OCI-M2 (cell line): Measurements from ENCODE around the gene EMID1.
"Not testable (repeated sequence)": the region's sequence is repeated elsewhere in the genome, so short reads cannot be mapped to it uniquely, and the experiment has no call there.

ENCODE experiments used
- DNase-seq: peaks from one replicate; lab custom pipeline; 2025; ENCODE audit not compliant: unreplicated experiment; lab: John Stamatoyannopoulos, UW

Gene EMID1

DNA sequence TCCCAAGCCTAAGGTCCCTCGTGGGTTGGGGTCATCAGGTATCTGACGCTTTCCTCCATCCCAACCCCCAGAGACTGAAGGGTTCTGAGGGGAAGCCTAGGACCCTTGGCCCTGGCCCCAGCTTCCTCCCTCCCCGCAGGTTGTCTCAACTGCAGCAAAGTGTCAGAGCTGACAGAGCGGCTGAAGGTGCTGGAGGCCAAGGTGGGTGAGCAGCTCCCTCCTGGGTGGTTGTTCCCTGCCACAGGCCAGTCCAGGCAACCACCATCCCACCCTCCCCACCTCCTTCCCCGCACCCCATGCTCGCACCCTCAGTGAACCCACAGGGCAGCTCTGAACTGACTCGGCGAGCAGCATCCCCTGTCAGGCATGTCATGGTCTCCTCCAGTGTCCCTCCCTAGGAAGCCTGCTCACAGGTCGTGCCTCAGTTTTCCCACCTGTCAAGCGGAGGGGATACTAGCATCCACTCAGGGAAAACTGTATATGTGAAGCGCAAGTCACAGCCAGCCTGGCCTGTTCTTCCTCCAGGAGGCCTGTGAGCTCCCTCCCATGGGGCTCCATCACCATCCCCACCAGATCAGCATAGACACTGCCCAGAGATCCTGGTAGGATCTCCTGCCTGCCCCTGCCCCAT, 20.8 kb downstream of the EMID1 start:
- no peak for DNase-seq

DNA sequence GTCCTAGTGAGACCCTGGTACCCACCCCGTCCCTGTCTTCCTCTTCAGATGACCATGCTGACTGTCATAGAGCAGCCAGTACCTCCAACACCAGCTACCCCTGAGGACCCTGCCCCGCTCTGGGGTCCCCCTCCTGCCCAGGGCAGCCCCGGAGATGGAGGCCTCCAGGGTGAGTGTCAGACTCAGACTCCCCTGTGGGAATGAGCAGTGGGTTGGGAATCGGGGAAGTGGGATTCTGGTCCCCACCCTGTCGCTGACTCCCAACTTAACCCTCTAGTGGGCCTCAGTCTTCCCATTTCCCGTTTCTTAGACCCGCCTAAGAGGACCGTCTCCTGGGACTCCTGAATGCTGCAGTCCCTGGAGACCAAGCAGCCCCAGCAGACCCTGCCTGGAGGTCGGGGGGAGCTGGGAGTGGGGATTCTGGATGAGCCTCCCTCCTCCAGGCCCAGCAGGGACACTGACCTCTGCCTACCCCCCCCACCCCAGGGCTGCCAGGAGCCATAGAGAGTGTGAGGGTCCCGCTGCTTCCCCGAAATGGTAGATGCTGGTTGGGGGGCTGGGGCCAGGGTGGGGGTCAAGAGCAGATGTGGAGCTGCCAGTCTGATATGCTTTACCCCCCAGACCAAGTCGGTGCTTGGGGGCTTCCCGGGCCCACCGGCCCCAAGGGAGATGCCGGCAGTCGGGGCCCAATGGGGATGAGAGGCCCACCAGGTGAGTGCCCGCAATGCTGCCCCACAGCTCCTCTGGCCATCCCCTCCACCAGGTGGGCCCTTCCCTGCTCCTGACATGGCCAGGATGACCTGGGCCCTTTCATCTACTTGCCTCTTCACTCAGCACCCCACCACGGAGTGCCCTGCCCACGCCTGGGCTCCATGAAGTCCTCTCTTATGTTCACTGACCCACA, 25.5 kb downstream of the EMID1 start:
- no peak for DNase-seq

GRCh38 chr22:29231971-29232959, 26.6 kb downstream of the EMID1 start:
- DNase-seq, result no peak

DNA sequence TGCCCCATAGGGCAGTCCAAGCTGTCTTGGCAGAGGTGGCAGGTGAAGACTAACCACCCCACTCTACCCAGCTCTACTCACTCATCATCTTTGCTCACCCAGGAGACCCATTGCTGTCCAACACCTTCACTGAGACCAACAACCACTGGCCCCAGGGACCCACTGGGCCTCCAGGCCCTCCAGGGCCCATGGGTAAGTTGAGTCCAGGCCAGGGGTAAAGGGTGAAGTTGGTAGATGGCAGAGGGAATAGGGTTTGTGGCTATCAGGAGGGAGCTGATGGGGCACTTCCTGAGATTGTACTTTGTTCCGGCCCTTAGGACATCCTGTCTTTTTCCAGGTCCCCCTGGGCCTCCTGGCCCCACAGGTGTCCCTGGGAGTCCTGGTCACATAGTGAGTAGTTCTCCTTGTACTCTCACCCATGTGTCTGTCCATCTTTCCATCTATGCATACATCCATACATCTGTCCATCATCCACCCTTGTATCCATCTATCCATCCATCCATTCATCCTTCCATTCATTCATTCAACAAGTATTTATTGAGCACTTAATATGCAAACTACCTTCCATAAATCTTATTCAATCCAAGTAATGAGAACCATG, 27.7 kb downstream of the EMID1 start:
- DNase-seq, result no peak

DNA sequence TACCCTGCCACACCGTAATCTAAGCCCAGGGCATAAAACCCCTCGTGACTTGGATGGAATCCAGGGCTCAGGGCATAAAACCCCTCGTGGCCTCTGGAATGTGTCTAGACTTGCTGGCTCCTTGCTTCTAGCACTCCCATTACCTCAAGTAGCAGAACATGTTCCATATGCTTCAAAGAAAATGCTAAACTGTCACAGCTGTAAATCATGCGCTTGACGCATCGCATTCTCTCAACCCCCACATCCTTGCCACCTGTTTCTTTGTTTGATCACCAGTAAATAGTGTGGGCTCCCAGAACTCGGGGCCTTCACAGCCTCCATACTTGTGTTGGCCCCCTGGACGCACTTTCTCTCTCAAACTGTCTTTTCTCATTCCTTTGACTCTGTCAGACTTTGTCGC, 34.8 kb downstream of the EMID1 start:
- not testable (repeated sequence) for DNase-seq

GRCh38 chr22:29243874-29244446, 38.3 kb downstream of the EMID1 start:
- DNase-seq, result no peak

- DNase-seq, result no peak
Observed at GRCh38 chr22:29244785-29245625, 39.3 kb downstream of the EMID1 start.

- no peak for DNase-seq
Observed at GRCh38 chr22:29245626-29246385, 40.1 kb downstream of the EMID1 start.

DNA sequence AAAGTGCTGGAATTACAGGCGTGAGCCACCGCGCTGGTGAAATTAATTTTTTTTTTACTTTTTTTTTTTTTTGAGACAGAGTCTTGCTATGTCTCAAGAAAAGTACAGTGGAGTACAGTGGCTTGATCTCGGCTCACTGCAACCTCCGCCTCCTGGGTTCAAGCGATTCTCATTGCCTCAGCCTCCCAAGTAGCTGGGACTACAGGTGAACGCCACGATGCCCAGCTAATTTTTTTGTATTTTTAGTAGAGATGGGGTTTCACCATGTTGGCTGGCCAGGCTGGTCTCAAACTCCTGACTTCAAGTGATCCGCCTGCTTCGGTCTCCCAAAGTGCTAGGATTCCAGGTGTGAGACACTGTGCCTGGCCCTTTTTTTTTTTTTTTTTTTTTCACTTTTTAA, 42.2 kb downstream of the EMID1 start:
- not testable (repeated sequence) for DNase-seq

GRCh38 chr22:29251265-29251664, 45.6 kb downstream of the EMID1 start:
- DNase-seq, result no peak

GRCh38 chr22:29251981-29252911, 46.5 kb downstream of the EMID1 start:
- DNase-seq, result no peak

GRCh38 chr22:29253561-29254285, 48.0 kb downstream of the EMID1 start:
- DNase-seq, result no peak

DNA sequence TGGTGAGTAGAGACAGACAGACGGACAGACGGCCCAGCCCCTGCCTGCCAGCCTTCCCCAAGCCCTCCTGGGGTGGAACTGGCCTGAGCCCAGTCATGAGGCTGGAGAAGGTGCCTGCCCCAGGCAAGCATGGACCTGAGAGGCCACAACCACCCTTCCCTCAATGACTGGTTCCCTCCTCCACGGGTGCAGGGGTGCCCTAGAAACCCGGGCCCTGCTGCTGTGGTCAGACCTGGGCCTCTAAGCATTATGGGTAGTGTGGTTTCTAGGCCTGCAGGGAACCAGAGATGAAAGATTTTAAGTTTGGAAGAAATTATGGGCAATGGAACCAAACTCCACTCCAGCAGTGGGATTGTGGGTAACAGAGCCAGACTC, 48.6 kb downstream of the EMID1 start:
- no peak for DNase-seq

GRCh38 chr22:29255064-29255621, 49.4 kb downstream of the EMID1 start:
- DNase-seq, result no peak

- no peak for DNase-seq
Observed at GRCh38 chr22:29256606-29257325, 51.1 kb downstream of the EMID1 start.

DNA sequence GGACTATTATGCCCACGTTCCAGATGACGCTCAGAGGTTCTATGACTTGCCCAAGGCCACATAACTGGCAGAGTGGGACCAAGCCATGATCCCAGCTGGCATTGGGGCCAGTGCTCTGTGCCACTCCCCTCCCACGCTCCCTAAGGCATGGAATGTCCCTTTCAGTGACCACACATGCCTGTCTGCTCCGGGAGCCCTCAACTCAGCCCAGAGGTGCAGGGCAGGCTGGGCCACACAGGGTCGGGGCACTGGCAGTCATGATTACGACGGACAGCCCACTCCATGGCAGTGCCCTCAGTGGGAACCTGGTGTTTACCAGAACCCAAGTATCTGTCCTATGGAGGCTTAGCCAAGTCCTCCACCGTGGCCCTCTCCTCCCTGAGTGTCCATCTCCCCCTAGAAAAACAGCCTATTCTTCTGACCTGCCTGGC, 52.1 kb downstream of the EMID1 start:
- DNase-seq, result no peak
